Measurements from ENCODE around the gene PLCE1.

PLCE1 gene

GRCh38 chr10:93994438-93994801 lies 689 bp downstream of the PLCE1 start:
- no peak for DNase-seq (ENCODE audit: low read depth in 3 of 3)

GRCh38 chr10:93995182-93995581 lies 1.5 kb downstream of the PLCE1 start:
- no peak for DNase-seq (ENCODE audit: low read depth in 3 of 3)

GRCh38 chr10:93995598-93996271 lies 2.0 kb downstream of the PLCE1 start:
- no peak for DNase-seq (ENCODE audit: low read depth in 3 of 3)

GRCh38 chr10:93996551-93996950 lies 2.8 kb downstream of the PLCE1 start:
- no peak for DNase-seq (ENCODE audit: low read depth in 3 of 3)

GRCh38 chr10:93997546-93997945 lies 3.8 kb downstream of the PLCE1 start:
- DNase-seq (ENCODE audit: low read depth in 3 of 3), result no peak

- DNase-seq (ENCODE audit: low read depth in 3 of 3), result no peak
Measured at GRCh38 chr10:93999401-93999851, 5.7 kb downstream of the PLCE1 start.

GRCh38 chr10:94000638-94001415 lies 7.1 kb downstream of the PLCE1 start:
- no peak for DNase-seq (ENCODE audit: low read depth in 3 of 3)

GRCh38 chr10:94001416-94001810 lies 7.7 kb downstream of the PLCE1 start:
- DNase-seq (ENCODE audit: low read depth in 3 of 3), result no peak

- DNase-seq (ENCODE audit: low read depth in 3 of 3), result no peak
Measured at GRCh38 chr10:94002156-94002555, 8.4 kb downstream of the PLCE1 start.

GRCh38 chr10:94003488-94003887 lies 9.8 kb downstream of the PLCE1 start:
- no peak for DNase-seq (ENCODE audit: low read depth in 3 of 3)

GRCh38 chr10:94005050-94005449 lies 11.3 kb downstream of the PLCE1 start:
- no peak for DNase-seq (ENCODE audit: low read depth in 3 of 3)

GRCh38 chr10:94006591-94007550 lies 13.1 kb downstream of the PLCE1 start:
- no peak for DNase-seq (ENCODE audit: low read depth in 3 of 3)

GRCh38 chr10:94008526-94008925 lies 14.8 kb downstream of the PLCE1 start:
- DNase-seq (ENCODE audit: low read depth in 3 of 3), result no peak

- no peak for DNase-seq (ENCODE audit: low read depth in 3 of 3)
Measured at GRCh38 chr10:94010116-94010515, 16.4 kb downstream of the PLCE1 start.

GRCh38 chr10:94010886-94011285 lies 17.2 kb downstream of the PLCE1 start:
- DNase-seq (ENCODE audit: low read depth in 3 of 3), result no peak

GRCh38 chr10:94011296-94011695 lies 17.6 kb downstream of the PLCE1 start:
- no peak for DNase-seq (ENCODE audit: low read depth in 3 of 3)

- no peak for DNase-seq (ENCODE audit: low read depth in 3 of 3)
Measured at GRCh38 chr10:94012834-94013233, 19.1 kb downstream of the PLCE1 start.

GRCh38 chr10:94013331-94013760 lies 19.6 kb downstream of the PLCE1 start:
- no peak for DNase-seq (ENCODE audit: low read depth in 3 of 3)

- no peak for DNase-seq (ENCODE audit: low read depth in 3 of 3)
Measured at GRCh38 chr10:94014304-94014703, 20.6 kb downstream of the PLCE1 start.

- no peak for DNase-seq (ENCODE audit: low read depth in 3 of 3)
Measured at GRCh38 chr10:94016727-94017714, 23.3 kb downstream of the PLCE1 start.

GRCh38 chr10:94018107-94018506 lies 24.4 kb downstream of the PLCE1 start:
- DNase-seq (ENCODE audit: low read depth in 3 of 3), result no peak
